Bone marrow (tissue), 2 donors: ENCODE measurements around the gene IFIT2.
A peak's percentile ranks its signal among the peaks of the same experiment; 100 is the strongest.
"Not testable (repeated sequence)": the region's sequence is repeated elsewhere in the genome, so short reads cannot be mapped to it uniquely, and the experiment has no call there.

Experiments used
- DNase-seq, 2 donors: peaks; one replicate each; lab custom pipeline; 2025; lab: John Stamatoyannopoulos, UW

IFIT2 gene

GRCh38 chr10:89307269-89307577, 5.4 kb downstream of the IFIT2 start:
- DNase-seq: no peak

GRCh38 chr10:89308266-89308665, 6.4 kb downstream of the IFIT2 start:
- no peak for DNase-seq

GRCh38 chr10:89308736-89309135, 6.9 kb downstream of the IFIT2 start:
- DNase-seq: no peak

- DNase-seq: no peak
Measured at GRCh38 chr10:89309156-89310055, 7.6 kb downstream of the IFIT2 start.

GRCh38 chr10:89310056-89310893, 8.4 kb downstream of the IFIT2 start:
- DNase-seq: no peak

- DNase-seq: no peak
Measured at GRCh38 chr10:89312973-89313372, 11.1 kb downstream of the IFIT2 start.

GRCh38 chr10:89314676-89315075, 12.8 kb downstream of the IFIT2 start:
- DNase-seq: no peak

GRCh38 chr10:89318047-89318446, 16.2 kb downstream of the IFIT2 start:
- DNase-seq: not testable (repeated sequence)

- DNase-seq: not testable (repeated sequence)
Measured at GRCh38 chr10:89325081-89325480, 23.2 kb downstream of the IFIT2 start.

GRCh38 chr10:89325856-89326255, 24.0 kb downstream of the IFIT2 start:
- DNase-seq: not testable (repeated sequence)

GRCh38 chr10:89327803-89328441, 26.1 kb downstream of the IFIT2 start, which contains the start of gene IFIT3:
Gene IFIT3, plus strand, starts transcription at chr10:89327997. Its CDS starts 77 bp downstream, at chr10:89328074.
- DNase-seq: peak in 1 of 2 donors; percentile 93

- no peak for DNase-seq
Measured at GRCh38 chr10:89329151-89329550, 27.3 kb downstream of the IFIT2 start.

- not testable (repeated sequence) for DNase-seq
Measured at GRCh38 chr10:89330014-89330413, 28.2 kb downstream of the IFIT2 start.

GRCh38 chr10:89330537-89331212, 28.8 kb downstream of the IFIT2 start:
- DNase-seq: no peak

- DNase-seq: not testable (repeated sequence)
Measured at GRCh38 chr10:89331487-89332122, 29.8 kb downstream of the IFIT2 start.

GRCh38 chr10:89332123-89332633, 30.3 kb downstream of the IFIT2 start:
- DNase-seq: peak in 1 of 2 donors; percentile 76

GRCh38 chr10:89335226-89335625, 33.4 kb downstream of the IFIT2 start:
- no peak for DNase-seq

GRCh38 chr10:89336241-89336640, 34.4 kb downstream of the IFIT2 start:
- no peak for DNase-seq

- no peak for DNase-seq
Measured at GRCh38 chr10:89337484-89337883, 35.6 kb downstream of the IFIT2 start.

GRCh38 chr10:89338713-89339112, 36.9 kb downstream of the IFIT2 start:
- no peak for DNase-seq

GRCh38 chr10:89339875-89340274, 38.0 kb downstream of the IFIT2 start:
- DNase-seq: no peak
